ENCODE measurements around the gene POR. TPM values are rescaled to one million over a fixed set of nuclear protein-coding genes. Genes with fewer than 3 reads are reported as not detected.

POR gene
- total and polyA plus RNA-seq, 2 of the 13 experiments (the other 11 are each of a cell fraction or from before 2014, with no cell fraction given) = 145 to 266 TPM

DNA sequence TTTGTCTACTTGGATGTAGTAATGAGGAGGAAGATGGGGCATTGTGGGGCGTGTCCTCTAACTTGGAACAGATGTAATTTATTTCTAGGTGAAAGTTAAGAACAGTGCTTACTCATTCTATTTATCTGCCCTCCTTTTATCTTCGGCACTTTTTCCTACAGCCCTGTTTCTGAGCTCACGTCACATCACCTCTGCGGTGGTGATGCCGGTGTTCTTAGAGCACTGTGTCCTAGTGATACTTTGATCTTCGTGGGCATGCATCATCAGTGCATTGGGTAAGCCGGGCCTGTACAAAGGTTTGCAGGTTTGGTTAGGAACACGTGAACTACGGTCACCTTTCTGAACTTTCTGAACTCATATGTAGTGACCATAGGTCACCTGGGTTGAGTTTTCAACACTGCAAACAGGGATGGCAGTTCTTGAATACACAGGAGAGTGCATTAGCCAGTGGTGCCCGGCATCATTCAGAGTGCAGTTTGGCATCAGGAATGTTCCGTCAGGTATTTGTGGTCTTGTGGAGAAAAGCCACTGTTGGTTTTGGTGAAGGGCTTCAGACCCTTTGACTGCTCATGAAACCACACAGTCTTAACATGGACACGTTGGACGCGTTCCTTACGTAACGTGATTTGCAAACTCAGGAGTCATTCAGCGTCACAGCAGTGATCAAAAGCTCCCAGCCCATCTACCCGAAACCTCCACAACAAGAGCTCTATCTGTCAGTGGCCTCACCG lies 5.6 kb downstream of the POR start (continued):
- TF ChIP-seq, protein P1, sequence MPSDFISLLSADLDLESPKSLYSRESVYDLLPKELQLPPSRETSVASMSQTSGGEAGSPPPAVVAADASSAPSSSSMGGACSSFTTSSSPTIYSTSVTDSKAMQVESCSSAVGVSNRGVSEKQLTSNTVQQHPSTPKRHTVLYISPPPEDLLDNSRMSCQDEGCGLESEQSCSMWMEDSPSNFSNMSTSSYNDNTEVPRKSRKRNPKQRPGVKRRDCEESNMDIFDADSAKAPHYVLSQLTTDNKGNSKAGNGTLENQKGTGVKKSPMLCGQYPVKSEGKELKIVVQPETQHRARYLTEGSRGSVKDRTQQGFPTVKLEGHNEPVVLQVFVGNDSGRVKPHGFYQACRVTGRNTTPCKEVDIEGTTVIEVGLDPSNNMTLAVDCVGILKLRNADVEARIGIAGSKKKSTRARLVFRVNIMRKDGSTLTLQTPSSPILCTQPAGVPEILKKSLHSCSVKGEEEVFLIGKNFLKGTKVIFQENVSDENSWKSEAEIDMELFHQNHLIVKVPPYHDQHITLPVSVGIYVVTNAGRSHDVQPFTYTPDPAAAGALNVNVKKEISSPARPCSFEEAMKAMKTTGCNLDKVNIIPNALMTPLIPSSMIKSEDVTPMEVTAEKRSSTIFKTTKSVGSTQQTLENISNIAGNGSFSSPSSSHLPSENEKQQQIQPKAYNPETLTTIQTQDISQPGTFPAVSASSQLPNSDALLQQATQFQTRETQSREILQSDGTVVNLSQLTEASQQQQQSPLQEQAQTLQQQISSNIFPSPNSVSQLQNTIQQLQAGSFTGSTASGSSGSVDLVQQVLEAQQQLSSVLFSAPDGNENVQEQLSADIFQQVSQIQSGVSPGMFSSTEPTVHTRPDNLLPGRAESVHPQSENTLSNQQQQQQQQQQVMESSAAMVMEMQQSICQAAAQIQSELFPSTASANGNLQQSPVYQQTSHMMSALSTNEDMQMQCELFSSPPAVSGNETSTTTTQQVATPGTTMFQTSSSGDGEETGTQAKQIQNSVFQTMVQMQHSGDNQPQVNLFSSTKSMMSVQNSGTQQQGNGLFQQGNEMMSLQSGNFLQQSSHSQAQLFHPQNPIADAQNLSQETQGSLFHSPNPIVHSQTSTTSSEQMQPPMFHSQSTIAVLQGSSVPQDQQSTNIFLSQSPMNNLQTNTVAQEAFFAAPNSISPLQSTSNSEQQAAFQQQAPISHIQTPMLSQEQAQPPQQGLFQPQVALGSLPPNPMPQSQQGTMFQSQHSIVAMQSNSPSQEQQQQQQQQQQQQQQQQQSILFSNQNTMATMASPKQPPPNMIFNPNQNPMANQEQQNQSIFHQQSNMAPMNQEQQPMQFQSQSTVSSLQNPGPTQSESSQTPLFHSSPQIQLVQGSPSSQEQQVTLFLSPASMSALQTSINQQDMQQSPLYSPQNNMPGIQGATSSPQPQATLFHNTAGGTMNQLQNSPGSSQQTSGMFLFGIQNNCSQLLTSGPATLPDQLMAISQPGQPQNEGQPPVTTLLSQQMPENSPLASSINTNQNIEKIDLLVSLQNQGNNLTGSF (CRISPR knock-in tag; IDR thresholded peaks at IDR 0.05) = no peak
- TF ChIP-seq, protein P2, sequence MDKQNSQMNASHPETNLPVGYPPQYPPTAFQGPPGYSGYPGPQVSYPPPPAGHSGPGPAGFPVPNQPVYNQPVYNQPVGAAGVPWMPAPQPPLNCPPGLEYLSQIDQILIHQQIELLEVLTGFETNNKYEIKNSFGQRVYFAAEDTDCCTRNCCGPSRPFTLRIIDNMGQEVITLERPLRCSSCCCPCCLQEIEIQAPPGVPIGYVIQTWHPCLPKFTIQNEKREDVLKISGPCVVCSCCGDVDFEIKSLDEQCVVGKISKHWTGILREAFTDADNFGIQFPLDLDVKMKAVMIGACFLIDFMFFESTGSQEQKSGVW (CRISPR knock-in tag; IDR thresholded peaks at IDR 0.05; ENCODE audit: borderline replicate concordance) = no peak
- TF ChIP-seq YEATS2 (CRISPR knock-in tag; IDR thresholded peaks at IDR 0.05; ENCODE audit: borderline replicate concordance) = peak; percentile 83; the same call in 1 of the 2 replicates
- TF ChIP-seq, protein P3, sequence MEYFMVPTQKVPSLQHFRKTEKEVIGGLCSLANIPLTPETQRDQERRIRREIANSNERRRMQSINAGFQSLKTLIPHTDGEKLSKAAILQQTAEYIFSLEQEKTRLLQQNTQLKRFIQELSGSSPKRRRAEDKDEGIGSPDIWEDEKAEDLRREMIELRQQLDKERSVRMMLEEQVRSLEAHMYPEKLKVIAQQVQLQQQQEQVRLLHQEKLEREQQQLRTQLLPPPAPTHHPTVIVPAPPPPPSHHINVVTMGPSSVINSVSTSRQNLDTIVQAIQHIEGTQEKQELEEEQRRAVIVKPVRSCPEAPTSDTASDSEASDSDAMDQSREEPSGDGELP (IDR thresholded peaks at IDR 0.05; ENCODE audit: borderline replicate concordance, low read depth) = peak; percentile 94
- peak; percentile 77 for TF ChIP-seq THAP11 (CRISPR knock-in tag; IDR thresholded peaks at IDR 0.05)
- TF ChIP-seq, protein P4, sequence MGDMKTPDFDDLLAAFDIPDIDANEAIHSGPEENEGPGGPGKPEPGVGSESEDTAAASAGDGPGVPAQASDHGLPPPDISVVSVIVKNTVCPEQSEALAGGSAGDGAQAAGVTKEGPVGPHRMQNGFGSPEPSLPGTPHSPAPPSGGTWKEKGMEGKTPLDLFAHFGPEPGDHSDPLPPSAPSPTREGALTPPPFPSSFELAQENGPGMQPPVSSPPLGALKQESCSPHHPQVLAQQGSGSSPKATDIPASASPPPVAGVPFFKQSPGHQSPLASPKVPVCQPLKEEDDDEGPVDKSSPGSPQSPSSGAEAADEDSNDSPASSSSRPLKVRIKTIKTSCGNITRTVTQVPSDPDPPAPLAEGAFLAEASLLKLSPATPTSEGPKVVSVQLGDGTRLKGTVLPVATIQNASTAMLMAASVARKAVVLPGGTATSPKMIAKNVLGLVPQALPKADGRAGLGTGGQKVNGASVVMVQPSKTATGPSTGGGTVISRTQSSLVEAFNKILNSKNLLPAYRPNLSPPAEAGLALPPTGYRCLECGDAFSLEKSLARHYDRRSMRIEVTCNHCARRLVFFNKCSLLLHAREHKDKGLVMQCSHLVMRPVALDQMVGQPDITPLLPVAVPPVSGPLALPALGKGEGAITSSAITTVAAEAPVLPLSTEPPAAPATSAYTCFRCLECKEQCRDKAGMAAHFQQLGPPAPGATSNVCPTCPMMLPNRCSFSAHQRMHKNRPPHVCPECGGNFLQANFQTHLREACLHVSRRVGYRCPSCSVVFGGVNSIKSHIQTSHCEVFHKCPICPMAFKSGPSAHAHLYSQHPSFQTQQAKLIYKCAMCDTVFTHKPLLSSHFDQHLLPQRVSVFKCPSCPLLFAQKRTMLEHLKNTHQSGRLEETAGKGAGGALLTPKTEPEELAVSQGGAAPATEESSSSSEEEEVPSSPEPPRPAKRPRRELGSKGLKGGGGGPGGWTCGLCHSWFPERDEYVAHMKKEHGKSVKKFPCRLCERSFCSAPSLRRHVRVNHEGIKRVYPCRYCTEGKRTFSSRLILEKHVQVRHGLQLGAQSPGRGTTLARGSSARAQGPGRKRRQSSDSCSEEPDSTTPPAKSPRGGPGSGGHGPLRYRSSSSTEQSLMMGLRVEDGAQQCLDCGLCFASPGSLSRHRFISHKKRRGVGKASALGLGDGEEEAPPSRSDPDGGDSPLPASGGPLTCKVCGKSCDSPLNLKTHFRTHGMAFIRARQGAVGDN (CRISPR knock-in tag; IDR thresholded peaks at IDR 0.05) = no peak; the same call in 1 of the 2 replicates
- no peak for TF ChIP-seq ZNF883 (CRISPR knock-in tag; IDR thresholded peaks at IDR 0.05; ENCODE audit: not compliant biosample characterization)
- TF ChIP-seq ZBTB3 (CRISPR knock-in tag; IDR thresholded peaks at IDR 0.05; ENCODE audit: borderline replicate concordance, low read depth) = peak; percentile 94; the same call in 1 of the 2 replicates
- peak; percentile 85 for TF ChIP-seq TEAD3 (CRISPR knock-in tag; optimal IDR thresholded peaks at IDR 0.05; ENCODE audit: borderline replicate concordance)
- TF ChIP-seq ZSCAN31 (CRISPR knock-in tag; IDR thresholded peaks at IDR 0.05; ENCODE audit: low read depth) = peak; percentile 44; the same call in 1 of the 2 replicates
- TF ChIP-seq SALL2 (CRISPR knock-in tag; IDR thresholded peaks at IDR 0.05) = no peak
- TF ChIP-seq, protein P5, sequence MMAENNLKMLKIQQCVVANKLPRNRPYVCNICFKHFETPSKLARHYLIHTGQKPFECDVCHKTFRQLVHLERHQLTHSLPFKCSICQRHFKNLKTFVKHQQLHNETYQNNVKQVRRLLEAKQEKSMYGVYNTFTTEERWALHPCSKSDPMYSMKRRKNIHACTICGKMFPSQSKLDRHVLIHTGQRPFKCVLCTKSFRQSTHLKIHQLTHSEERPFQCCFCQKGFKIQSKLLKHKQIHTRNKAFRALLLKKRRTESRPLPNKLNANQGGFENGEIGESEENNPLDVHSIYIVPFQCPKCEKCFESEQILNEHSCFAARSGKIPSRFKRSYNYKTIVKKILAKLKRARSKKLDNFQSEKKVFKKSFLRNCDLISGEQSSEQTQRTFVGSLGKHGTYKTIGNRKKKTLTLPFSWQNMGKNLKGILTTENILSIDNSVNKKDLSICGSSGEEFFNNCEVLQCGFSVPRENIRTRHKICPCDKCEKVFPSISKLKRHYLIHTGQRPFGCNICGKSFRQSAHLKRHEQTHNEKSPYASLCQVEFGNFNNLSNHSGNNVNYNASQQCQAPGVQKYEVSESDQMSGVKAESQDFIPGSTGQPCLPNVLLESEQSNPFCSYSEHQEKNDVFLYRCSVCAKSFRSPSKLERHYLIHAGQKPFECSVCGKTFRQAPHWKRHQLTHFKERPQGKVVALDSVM (CRISPR knock-in tag; IDR thresholded peaks at IDR 0.05) = peak; percentile 81
